Activated T-cell treated with anti-CD3 and anti-CD28 coated beads, Interleukin-2, amount 50 U/mL, for 1 hour (primary cell): ENCODE measurements around the gene CT47C1.
A peak's percentile ranks its signal among the peaks of the same experiment; 100 is the strongest.
"Not testable (repeated sequence)": the region's sequence is repeated elsewhere in the genome, so short reads cannot be mapped to it uniquely, and the experiment has no call there.

Source experiments
- DNase-seq: peaks from one replicate; pipeline ENCODE4 v3.0.0-alpha.2; 2020

Gene CT47C1

GRCh38 chrX:119072744-119073143 is at the start of gene CT47C1:
Gene CT47C1 (plus strand): TSS chrX:119072993. CDS start chrX:119073226, 233 bp downstream.
- DNase-seq: no peak

GRCh38 chrX:119025900-119026299 is 46.9 kb upstream of the CT47C1 start:
- DNase-seq: no peak

- DNase-seq: not testable (repeated sequence)
Observed at GRCh38 chrX:119026344-119026743, 46.4 kb upstream of the CT47C1 start.

- not testable (repeated sequence) for DNase-seq
Observed at GRCh38 chrX:119027960-119028732, 44.6 kb upstream of the CT47C1 start.

GRCh38 chrX:119028733-119029330 is 44.0 kb upstream of the CT47C1 start:
- no peak for DNase-seq

GRCh38 chrX:119029656-119030055 is 43.1 kb upstream of the CT47C1 start:
- not testable (repeated sequence) for DNase-seq

- DNase-seq: no peak
Observed at GRCh38 chrX:119030990-119031389, 41.8 kb upstream of the CT47C1 start.

- no peak for DNase-seq
Observed at GRCh38 chrX:119036107-119037029, 36.4 kb upstream of the CT47C1 start.

GRCh38 chrX:119040432-119040831 is 32.4 kb upstream of the CT47C1 start:
- no peak for DNase-seq

- no peak for DNase-seq
Observed at GRCh38 chrX:119041175-119041574, 31.6 kb upstream of the CT47C1 start.

GRCh38 chrX:119042040-119042439 is 30.8 kb upstream of the CT47C1 start:
- DNase-seq: no peak

GRCh38 chrX:119042996-119043395 is 29.8 kb upstream of the CT47C1 start:
- no peak for DNase-seq

- DNase-seq: no peak
Observed at GRCh38 chrX:119045884-119046283, 26.9 kb upstream of the CT47C1 start.

GRCh38 chrX:119055687-119056086 is 17.1 kb upstream of the CT47C1 start:
- no peak for DNase-seq

GRCh38 chrX:119062750-119063374 is 9.9 kb upstream of the CT47C1 start:
- DNase-seq: no peak

GRCh38 chrX:119063428-119063827 is 9.4 kb upstream of the CT47C1 start:
- no peak for DNase-seq

GRCh38 chrX:119067023-119067739 is 5.6 kb upstream of the CT47C1 start:
- DNase-seq: peak; percentile 37

GRCh38 chrX:119069128-119069527 is 3.7 kb upstream of the CT47C1 start:
- DNase-seq: no peak

GRCh38 chrX:119069762-119070161 is 3.0 kb upstream of the CT47C1 start:
- no peak for DNase-seq

- no peak for DNase-seq
Observed at GRCh38 chrX:119071381-119071780, 1.4 kb upstream of the CT47C1 start.

GRCh38 chrX:119073200-119073905 is 560 bp downstream of the CT47C1 start:
- DNase-seq: no peak

GRCh38 chrX:119073911-119074310 is 1.1 kb downstream of the CT47C1 start:
- no peak for DNase-seq
